ENCODE data around the gene STX8.
"Not testable (repeated sequence)": the region's sequence is repeated elsewhere in the genome, so short reads cannot be mapped to it uniquely, and the experiment has no call there.

GRCh38 chr17:9566739-9567138 lies 8.9 kb downstream of the STX8 start:
- TF ChIP-seq POLR2A, CTCF, EP300 (IDR thresholded peaks at IDR 0.05): not testable (repeated sequence)
